Fibroblast of mammary gland (primary cell): Measurements from ENCODE around the gene KRTAP10-3.
"Not testable (repeated sequence)": the region's sequence is repeated elsewhere in the genome, so short reads cannot be mapped to it uniquely, and the experiment has no call there.

Experiments
- DNase-seq: peaks from one replicate; pipeline ENCODE4 v3.0.0-alpha.2; 2010; ENCODE audit warnings: low read depth
- H3K4me3 ChIP-seq: 2 replicates; pipeline ENCODE4 v1.5.1; 2011; ENCODE audit warnings: low read depth, mild to moderate bottlenecking, low read length, moderate library complexity; ENCODE audit not compliant: control insufficient read depth
- CTCF ChIP-seq: conservative IDR thresholded peaks from 2 replicates; pipeline ENCODE4 v1.5.1; 2011; ENCODE audit warnings: low read depth, low read length, inconsistent platforms; ENCODE audit not compliant: control insufficient read depth, insufficient read depth

KRTAP10-3 gene

DNA sequence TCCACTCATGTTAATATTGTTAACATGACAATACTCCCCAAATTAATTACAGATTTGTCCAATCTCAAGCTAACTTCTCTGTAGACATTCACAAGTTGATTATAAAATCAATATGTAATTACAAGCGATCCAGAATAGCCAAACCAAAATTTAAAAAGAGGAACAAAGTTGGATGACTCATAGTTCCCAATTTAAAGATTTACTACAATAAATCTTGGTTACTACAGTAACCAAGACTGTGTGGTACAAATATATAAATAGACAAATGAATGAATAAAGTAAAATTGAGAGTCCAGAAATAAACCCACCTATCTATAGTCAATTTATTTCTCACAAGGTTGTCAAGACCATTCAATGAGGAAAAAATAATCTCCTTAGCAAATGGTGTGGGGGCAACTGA lies 7.8 kb upstream of the KRTAP10-3 start:
- no peak for TF ChIP-seq CTCF
- H3K4me3 ChIP-seq, result no peak overlapping the region
- DNase-seq, result no peak

DNA sequence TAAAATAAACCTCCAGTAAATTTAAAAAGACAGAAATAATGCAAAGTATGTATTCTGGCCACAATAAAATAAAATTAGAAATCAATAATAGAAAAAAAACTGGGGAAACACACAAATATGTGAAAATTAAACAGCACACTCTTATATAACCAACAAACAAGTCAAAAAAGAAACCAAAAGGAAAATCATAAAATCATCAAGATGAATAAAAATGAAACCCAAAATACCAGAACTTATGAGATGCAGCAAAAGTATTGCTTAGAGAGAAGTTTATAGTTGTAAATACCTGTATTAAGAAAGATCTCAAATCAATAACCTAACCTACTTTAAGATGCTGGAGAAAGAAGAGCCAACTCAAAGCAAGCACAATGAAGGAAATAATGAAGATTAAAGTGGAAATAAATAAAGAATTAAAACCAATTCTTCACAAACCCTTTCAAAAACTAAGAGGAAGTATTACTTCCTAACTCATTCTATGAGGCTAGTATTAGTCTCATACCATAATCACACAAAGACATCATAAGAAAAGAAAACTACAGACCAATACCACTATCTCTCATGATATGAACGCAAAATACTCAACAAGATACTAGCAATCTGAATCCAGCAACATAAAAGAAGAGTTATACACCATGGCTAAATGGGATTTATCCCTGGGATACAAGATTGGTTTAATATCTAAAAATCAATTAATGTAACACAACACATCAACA lies 6.4 kb upstream of the KRTAP10-3 start:
- H3K4me3 ChIP-seq, result no peak overlapping the region
- no peak for DNase-seq
- TF ChIP-seq CTCF, result no peak

- no peak overlapping the region for H3K4me3 ChIP-seq
- no peak for TF ChIP-seq CTCF
- DNase-seq, result no peak
Observed at GRCh38 chr21:44564099-44564498, 5.5 kb upstream of the KRTAP10-3 start.

- not testable (repeated sequence) for DNase-seq, H3K4me3 ChIP-seq
Observed at GRCh38 chr21:44558329-44558675, 293 bp downstream of the KRTAP10-3 start.

DNA sequence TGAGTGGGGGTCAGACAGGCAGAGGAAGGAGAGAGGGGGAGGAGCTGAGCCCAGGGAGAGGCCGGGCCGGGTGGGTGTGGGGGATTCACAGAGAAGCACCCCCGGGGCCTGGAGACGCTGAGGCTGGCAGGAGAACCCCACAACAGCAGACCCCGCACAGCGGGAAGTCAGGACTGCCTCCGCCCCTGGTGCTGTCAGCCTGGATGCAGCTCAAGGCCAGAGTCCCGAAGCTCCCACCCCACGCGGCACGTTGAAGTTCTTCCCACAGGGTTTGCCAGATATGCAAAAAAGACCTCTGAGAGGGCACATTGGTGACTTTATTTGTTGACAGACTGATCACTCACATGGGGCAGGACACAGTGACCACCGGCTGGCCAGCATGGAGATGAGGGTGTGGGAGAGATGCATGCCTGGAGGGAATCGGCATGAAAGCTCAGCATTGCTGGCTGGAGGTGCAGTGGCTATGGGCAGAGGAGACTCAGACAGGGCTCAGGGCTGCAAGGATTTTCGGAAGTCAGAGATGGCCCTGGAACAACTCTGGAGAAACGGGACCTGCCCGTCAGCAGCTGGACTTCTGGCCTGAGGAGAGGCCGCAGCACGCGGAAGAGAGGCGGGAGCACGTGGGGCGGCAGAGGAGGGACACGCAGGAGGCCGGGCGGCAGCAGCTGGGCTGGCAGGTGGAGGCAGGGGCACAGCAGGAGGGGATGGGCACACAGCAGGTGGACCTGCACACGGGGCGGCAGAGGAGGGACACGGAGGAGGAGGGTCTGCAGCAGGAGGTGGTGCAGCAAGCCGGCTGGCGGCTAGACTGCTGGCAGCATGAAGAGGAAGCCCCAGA lies 885 bp downstream of the KRTAP10-3 start:
- no peak for TF ChIP-seq CTCF
- no peak overlapping the region for H3K4me3 ChIP-seq
- DNase-seq, result no peak

GRCh38 chr21:44556879-44557278 lies 1.7 kb downstream of the KRTAP10-3 start:
- TF ChIP-seq CTCF, result no peak
- H3K4me3 ChIP-seq, result no peak overlapping the region
- DNase-seq, result no peak

DNA sequence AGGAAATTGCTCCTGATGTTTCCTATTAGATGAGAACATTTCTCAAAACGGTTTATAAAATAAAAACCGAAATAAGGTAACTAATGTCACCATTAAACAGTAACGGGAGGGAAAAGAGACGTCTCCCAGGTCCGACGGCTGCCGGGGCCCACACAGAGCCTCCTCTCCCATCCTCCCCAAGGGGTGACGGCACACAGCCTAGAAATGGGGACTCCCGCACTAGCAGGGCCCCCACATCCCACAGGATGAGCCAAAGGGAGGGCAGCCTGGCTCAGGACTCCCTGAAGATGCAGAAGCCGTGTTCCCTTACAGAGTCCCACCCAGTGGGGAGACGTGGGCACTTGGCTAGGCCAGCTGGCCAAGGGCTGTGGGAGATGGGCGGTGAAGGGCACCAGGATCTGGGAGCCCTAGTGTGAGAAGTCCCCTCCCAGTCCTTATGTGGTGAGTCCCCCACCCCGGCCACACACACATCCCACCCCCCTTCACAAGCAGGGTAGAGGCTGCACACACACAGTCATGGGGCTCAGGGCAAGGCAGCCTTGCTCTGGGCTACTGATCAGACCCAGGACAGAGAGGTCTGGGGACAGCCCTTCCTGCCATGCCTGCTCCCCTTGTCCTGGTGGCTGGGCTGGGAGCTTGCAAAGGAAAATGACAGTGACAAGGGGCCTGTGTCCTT lies 3.3 kb downstream of the KRTAP10-3 start:
- no peak overlapping the region for H3K4me3 ChIP-seq
- DNase-seq, result no peak
- TF ChIP-seq CTCF, result no peak
